Activated effector memory CD4-positive, alpha-beta T cell treated with Interleukin-2 at 50 U/mL for 16 hours (primary cell): Measurements from ENCODE around the gene RETREG2.

Experiments used
- DNase-seq: peaks from one replicate; pipeline ENCODE4 v3.0.0-alpha.2; 2020

The RETREG2 gene

DNA sequence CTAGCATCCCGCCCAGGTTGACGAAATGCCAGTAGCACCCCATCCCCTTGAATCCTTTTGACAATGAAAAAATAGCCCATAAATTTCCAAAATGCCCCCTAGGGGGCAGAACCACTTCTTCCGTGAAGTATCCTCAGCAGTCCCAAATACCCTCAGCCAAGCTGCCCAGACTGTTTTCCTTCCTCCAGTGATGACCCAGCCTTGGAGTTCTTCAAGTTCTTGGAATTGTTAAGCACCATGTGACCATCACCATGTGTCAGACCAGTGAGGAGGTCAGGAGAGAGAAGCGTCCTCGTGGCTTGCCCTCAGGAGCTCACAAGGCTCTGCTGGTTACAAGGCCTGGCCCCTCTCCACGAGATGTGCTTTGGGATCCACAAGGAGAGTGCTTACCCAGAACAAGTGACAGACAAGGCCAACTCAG is 6.8 kb upstream of the RETREG2 start:
- DNase-seq = peak; percentile 8

DNA sequence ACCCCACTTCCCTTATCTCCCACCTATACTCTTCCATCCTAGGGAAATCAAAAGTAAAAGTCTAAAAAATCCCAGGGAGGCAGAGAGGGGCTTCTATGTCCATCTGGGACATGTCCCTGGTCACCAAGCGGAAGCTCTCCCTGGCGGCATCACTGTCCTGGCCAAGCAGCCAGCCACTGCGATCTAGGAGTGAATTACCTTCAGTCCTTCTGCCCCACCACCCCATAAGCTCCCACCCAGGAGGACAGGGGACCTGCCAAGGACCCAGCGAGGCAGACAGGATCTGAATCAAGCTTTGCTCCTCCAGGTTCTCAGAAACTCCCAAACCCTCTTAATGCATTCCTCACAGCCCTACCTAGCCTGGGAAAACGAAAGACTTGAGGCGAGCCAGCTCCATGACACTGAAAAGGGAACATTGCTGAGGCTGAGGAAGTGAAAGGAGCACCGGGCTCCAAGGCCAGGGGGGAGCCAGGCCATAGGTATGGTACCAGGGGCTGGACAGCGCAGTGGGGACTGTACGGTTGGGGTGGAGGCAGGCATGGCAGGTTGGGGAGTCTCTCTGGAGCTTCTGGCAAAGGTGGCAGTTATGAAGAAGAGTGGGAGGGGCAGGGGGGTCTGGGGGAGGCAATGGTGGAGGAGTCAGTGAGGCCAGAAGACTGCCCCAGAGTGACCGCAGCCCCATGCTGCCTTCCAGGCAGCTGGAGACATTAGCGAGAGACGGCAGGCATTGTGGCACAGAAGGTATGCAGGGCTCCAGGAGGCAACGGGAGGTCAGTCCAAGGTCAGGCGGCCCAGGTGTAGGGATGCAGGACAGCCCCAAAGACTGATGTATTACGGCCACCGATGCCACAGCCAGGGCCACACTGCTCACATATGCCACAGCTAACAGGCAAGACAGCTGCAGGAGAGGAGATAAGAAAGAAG is 5.6 kb upstream of the RETREG2 start:
- DNase-seq = no peak

DNA sequence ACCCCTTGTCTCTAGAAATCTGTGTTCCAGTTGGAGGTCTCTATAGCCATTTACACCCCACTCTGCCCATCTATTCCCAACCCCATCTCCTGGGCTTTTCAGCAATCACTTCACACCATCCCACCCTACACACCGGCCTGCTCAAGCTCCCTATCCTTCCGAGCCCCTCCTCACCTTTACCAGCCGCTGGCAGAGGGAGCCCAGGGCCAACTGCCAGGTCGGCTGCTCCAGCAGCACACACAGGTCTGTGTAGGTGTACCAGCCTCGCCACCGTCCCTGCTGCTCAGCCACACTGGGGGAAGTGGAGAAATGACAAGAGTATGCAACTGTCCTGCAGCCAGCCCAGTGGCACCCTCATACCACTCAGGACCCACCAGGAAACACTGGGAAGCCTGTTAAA is 4.9 kb upstream of the RETREG2 start:
- DNase-seq = no peak

DNA sequence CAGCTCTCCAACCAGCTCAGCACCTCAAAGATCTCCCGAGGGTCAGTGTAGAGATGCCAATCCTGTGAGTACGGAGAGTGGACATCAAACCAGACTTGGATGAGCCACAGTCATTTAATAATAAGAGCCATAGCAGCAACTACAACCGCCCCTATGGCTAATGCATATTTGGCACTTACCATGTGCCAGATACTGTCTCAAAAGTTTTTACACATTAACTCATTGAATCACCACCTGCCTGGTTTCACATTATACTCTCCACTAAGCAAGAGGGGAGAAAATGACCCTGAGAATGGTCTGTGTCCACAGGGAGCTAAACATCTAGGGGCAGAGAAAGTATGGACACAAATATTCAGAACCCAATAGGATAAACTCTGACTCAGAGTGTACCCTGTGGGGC is 3.9 kb upstream of the RETREG2 start:
- DNase-seq = no peak

DNA sequence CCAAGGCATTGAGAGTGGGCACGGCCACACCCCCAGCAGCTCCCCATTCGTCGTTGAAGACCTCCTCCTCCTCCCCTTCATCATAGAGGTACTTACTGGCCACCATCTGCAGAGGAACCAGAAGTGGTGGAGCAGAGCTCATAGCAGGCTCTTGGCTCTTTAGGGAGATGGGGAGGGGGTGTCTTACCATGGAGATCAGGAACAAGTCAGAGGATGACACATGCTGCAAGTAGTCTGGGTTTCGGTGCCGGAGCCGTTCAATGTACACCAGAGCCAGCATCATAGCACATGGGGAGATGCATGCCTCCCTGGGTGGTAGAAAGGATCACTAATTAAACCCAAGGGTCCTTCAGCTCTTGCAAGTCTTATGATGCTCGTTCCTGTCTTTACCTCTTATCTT is 3.3 kb upstream of the RETREG2 start:
- DNase-seq = no peak

DNA sequence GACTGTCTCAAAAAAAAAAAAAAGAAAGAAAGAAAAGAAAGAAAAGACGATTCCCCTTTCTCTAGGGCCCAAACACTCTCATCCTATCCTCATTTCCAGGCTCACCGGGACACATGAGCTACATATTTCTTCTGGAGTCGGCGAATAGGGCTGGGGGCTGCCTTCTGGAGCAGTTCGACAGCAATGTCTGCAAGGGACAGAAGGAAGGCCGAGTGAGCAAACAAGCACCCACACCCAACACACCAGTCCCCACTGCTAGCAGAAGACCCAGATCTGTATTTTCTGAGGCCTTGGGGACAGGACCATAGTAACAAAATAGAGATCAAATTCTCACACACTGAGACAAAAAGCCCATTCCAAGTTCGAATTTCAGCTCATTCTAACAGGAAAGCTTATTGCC is 2.6 kb upstream of the RETREG2 start:
- DNase-seq = no peak

DNA sequence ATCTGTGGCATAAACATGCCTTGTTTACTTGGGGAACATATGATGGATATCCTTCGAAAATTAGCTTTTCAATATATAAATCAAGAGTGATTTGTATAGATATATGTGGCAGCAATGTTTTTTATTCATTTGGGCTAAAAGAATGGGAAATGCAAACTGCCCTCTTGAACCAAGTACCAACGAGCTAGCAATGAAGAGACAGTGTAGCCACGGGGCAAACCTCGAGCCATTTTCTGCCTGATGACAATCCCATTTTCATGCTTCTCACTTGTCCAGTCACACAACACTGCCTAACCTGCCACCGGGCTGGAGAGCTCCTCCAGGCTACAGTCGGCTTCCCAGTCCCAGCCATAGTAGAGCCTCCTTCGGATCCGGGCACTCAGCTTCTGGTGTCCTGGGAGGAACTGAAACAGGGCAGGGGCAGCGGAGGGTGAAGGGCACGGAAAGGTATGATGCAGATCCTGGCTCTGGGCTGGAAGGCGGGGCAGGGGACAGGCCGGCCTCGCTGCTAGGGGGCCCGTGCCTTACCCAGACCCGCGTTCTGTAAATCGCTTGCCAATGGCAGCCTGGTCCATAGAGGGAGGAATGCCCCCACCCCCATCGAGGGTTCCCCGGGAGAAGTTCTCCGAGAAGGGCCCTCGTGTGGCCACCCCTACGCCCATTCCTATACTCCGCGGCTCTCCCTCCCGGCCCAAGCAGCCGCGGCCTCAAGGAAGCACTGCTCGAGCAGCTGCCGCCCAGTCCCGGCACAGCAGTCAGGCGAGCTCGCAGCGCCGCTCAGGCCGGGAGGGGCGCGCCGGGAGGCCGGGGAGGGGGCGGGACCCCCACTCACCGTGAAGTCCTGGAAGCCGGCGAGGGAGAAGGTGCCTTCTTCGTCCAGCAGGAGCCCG is 1.9 kb upstream of the RETREG2 start:
- peak; percentile 4 for DNase-seq

DNA sequence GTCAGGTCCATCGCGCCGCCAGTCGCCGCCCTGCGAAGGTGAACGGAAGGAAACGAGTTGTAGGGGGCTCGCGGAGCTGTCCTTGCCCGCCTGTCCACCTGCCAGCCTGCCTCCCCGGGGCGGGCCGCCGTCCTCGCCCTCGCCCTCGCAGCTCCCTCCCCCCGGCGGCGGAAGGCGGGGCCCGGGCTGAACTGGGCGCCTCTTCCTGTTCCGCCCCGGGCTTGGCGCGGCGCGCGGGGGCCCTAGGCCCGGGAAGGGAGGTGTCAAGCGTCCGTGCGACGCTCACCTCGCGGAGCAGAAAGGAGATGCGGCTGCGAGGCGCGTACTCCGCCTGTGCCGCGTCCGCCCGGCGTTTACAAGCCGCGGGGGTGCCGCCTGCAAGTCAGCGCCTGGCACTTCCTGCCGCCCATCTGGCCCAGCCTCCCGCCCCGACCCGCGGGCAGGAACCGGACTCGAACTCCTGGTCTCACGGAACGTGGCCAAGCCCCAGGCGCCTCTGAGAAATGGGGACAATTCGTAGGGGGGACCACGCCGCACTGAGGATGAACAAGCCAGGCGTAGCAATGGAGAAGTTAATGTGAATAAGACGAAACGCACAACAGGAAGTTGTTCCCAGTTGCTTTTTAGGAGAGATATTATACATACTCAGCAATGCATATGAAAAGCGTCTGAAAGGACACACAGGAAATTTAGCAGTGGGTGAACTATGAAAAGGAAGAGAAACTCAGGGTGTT is 1.1 kb upstream of the RETREG2 start, which contains the start of gene CNPPD1:
Gene CNPPD1, minus strand, starts transcription at position 108 of the 734 bp plus-strand sequence. Its CDS starts 97 bp downstream, at position 11.
- DNase-seq = peak; percentile 85

DNA sequence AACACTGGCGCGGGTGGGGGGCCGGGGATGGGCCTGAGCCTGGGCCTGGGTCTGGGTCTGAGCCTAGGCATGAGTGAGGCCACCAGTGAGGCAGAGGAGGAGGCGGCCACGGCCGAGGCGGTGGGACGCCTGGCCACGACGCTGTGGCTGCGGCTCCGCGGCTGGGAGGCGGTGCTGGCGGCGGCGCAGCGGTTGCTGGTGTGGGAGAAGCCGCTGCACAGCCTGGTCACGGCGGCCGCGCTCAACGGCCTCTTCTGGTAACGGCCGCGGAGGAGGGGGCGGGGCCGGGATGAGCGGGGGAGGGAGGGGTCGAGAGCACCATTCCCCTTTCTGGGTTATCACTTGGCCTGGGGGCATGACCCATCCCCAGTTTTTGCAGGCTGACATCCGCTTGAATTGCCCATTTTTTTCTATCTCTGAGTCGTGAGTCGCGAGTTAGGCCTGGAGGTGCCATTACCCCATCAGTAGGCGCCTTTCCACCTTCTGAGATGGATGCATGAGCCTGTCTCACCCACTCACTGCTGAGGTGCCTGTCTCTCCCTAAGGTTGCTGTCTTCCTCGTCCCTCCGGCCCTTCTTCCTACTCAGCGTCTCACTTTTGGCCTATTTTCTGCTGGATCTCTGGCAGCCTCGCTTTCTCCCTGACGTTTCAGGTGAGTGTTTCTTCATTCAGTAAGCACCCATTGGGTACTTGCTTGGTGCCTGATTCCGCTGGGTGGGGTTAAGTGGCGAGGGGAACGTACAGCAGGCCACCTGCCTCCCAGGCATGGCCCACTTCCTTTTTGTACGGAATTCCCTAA is 501 bp downstream of the RETREG2 start:
- no peak for DNase-seq

DNA sequence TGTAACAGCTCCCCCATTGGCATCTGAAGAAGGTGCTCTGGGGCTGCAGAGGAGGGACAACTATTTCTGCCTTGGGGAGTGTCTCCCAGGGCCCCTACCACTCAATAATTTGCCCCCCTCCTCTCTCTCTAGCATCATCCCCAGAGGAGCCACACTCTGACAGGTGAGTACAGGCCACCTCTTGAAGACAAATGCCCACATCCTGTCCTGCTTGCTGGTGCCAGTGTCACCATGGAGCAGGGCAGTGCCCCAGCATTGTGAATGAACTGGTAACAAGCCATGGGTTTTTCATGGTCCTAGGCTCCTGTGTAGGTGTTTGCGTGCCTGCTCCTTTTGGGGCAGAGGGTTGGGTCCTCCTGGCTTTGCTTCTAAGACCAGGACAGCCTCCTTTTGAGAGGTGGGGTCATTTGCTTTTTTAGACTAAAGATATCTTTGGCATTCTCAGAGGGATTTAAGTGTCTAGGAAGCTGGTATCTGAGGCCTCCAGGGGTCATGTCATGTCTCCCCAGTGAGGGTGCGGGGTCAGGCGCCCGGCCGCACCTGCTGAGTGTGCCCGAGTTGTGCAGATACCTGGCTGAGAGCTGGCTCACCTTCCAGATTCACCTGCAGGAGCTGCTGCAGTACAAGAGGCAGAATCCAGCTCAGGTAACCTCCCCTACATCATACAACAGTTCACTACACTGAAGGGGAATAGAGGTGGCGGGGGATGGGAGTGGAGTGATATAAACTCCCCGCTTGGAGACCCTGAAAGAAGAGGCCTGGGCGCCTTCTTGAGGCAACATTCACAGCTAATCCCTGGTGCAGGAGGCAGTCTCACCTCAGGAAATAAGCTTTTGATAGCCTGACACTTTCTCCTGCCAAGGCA is 1.8 kb downstream of the RETREG2 start:
- DNase-seq = no peak

DNA sequence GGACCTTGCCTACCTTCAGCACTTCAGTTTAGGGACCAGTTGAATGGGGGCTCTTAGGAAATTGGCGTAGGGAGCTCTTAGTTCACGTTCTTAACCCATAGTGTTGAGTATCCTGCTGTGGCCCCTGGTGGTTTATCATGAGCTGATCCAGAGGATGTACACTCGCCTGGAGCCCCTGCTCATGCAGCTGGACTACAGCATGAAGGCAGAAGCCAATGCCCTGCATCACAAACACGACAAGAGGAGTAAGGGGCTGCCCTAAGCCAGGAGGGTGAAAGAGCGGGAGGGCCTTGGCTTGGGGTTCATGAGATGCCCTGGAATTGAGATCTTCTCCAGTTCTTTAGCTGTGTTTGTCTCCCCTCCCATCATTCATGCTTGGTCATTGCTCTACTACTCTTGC is 2.9 kb downstream of the RETREG2 start:
- no peak for DNase-seq

DNA sequence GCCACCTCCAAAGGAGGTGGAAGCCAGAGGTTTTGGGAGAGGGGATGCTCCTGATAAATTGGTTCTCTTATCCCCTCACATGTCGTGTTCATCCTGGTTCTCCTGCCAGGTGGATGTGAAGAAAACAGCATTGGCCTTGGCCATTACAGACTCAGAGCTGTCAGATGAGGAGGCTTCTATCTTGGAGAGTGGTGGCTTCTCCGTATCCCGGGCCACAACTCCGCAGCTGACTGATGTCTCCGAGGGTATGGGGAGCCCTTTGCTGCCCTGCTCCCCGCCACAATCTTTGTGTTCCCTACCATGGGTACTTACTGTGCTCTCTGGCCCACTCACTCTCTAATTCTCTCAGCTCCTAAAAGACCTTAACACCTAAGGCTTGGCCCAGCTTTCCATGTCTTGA is 3.5 kb downstream of the RETREG2 start:
- no peak for DNase-seq

DNA sequence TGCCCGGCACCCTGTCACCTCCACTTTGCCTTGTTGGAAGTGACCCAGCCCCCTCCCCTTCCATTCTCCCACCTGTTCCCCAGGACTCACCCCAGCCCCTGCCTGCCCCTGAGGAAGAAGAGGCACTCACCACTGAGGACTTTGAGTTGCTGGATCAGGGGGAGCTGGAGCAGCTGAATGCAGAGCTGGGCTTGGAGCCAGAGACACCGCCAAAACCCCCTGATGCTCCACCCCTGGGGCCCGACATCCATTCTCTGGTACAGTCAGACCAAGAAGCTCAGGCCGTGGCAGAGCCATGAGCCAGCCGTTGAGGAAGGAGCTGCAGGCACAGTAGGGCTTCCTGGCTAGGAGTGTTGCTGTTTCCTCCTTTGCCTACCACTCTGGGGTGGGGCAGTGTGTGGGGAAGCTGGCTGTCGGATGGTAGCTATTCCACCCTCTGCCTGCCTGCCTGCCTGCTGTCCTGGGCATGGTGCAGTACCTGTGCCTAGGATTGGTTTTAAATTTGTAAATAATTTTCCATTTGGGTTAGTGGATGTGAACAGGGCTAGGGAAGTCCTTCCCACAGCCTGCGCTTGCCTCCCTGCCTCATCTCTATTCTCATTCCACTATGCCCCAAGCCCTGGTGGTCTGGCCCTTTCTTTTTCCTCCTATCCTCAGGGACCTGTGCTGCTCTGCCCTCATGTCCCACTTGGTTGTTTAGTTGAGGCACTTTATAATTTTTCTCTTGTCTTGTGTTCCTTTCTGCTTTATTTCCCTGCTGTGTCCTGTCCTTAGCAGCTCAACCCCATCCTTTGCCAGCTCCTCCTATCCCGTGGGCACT is 4.5 kb downstream of the RETREG2 start:
- DNase-seq = no peak

DNA sequence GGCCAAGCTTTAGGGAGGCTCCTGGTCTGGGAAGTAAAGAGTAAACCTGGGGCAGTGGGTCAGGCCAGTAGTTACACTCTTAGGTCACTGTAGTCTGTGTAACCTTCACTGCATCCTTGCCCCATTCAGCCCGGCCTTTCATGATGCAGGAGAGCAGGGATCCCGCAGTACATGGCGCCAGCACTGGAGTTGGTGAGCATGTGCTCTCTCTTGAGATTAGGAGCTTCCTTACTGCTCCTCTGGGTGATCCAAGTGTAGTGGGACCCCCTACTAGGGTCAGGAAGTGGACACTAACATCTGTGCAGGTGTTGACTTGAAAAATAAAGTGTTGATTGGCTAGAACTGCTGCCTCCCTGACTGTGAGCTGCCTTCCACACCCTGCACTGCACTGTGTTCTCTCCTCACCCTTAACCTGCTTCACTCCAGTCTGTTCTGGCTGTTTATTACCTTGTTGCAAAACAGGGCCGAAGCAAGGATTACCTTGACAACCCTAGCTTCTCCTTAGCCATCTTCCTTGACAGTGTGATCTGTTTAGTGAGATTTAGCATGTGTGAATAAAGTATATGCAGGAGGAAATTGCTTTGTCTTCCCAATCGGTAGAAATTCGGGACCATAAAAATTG is 5.2 kb downstream of the RETREG2 start:
- no peak for DNase-seq

DNA sequence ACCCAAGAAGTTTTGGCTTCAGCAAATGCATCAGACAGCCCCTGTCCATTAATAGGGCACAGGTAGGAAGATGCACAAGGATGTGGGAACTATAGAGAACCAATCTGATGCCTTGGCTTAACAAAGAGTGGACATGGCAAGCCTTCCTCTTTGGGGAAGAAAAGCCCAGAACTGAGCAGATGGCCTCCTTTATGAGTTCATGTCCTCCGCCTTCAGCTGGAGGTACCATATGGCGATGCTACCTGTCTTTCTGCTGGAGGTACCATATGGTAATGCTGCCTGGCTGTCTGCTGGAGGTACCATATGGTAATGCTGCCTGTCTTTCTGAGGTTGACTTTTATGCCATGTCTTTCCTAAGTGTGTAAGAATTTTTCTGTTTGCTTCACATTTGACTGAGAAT is 6.0 kb downstream of the RETREG2 start:
- no peak for DNase-seq

DNA sequence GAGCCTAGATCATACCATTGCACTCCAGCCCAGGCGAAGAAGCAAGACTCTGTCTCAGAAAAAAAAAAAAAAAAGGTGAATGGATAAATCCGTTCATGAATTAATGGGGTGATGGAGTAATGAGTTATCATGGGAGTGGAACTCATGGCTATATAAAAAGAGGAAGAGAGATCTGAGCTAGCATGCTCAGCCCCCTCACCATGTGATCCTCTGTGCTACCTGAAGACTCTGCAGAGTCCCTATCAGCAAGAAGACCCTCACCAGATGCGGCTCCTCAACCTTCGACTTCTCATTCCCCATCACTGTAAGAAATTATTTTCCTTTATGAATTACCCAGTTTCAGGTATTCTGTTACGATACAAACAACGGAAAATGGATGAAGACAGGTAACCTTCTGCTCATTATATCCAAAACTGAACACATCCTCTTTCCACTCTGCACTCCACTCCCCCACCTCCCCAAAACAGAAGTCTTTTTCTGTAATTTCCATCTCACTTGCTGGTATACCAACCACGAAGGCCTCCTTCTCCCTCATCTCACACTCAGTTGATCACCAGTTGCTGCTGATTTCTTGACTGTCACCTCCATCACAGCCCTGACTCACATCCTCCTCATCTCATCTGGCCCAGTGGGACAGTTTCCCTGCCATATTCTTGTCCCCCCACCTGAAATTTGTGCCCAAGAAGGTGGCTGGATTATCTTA is 8.8 kb downstream of the RETREG2 start:
- DNase-seq = no peak

DNA sequence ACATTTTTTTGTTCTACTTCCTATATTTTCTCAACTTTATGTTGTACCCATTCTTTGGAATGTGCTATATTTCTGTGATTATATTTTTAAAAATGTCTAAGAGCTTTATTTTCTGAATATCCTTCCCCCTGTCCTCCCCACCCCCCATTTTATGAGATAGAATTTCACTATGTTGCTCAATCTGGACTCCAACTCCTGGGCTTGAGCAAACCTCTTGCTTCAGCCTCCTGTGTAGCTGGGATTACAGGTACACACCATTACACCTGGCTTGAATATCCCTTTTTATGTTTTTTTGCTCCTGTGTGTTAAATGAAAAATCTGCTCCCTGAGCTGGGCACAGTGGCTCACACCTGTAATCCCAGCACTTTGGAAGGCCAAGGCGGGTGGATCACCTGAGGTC is 19.3 kb downstream of the RETREG2 start:
- no peak for DNase-seq

DNA sequence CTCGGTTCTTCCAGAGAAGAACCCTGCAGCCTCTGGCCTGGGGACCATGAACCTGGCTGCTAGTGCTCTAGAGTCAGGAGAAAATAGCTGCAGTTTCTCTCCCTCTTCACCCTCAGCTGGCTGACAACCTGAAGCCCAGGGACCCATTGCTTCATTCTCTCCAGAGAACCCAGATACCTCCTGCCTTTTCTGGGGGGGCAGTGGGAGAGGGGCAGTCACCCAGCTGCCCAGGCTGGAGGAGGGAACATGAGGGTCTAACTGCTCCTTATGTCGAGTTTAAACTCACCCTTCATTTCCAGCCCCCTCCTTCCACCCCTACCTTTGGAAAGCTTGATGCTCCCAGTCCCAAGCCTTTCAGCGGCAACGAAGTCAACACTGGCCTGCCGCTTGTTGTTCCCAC is 20.9 kb downstream of the RETREG2 start:
- DNase-seq = no peak
